Epithelial cell of esophagus (primary cell): ENCODE measurements around the gene GIMAP7.
"Not testable (repeated sequence)": the region's sequence is repeated elsewhere in the genome, so short reads cannot be mapped to it uniquely, and the experiment has no call there.

Experiments
- DNase-seq: peaks from one replicate; pipeline ENCODE4 v3.0.0; 2010; ENCODE audit warnings: low read depth
- H3K4me3 ChIP-seq: 2 replicates; pipeline ENCODE4 v1.5.1; 2011; ENCODE audit warnings: mild to moderate bottlenecking, low read length, control low read depth
- CTCF ChIP-seq: IDR thresholded peaks from 2 replicates; pipeline ENCODE4 v1.5.1; 2011; ENCODE audit warnings: low read depth, mild to moderate bottlenecking, low read length, control low read depth, inconsistent platforms; ENCODE audit not compliant: insufficient read depth; ENCODE audit errors: missing control alignments

Gene GIMAP7

GRCh38 chr7:150487625-150488024, 27.0 kb upstream of the GIMAP7 start:
- no peak for DNase-seq
- TF ChIP-seq CTCF = no peak
- no peak overlapping the region for H3K4me3 ChIP-seq

- no peak for TF ChIP-seq CTCF
- no peak overlapping the region for H3K4me3 ChIP-seq
- no peak for DNase-seq
Observed at GRCh38 chr7:150489782-150490181, 24.9 kb upstream of the GIMAP7 start.

GRCh38 chr7:150493442-150493841, 21.2 kb upstream of the GIMAP7 start:
- not testable (repeated sequence) for DNase-seq, H3K4me3 ChIP-seq

GRCh38 chr7:150502519-150502918, 12.2 kb upstream of the GIMAP7 start:
- no peak overlapping the region for H3K4me3 ChIP-seq
- DNase-seq = no peak
- no peak for TF ChIP-seq CTCF

- DNase-seq = no peak
- no peak overlapping the region for H3K4me3 ChIP-seq
- no peak for TF ChIP-seq CTCF
Observed at GRCh38 chr7:150503155-150503554, 11.5 kb upstream of the GIMAP7 start.

GRCh38 chr7:150503581-150503980, 11.1 kb upstream of the GIMAP7 start:
- H3K4me3 ChIP-seq = no peak overlapping the region
- DNase-seq = no peak
- TF ChIP-seq CTCF = no peak

GRCh38 chr7:150507947-150508602, 6.6 kb upstream of the GIMAP7 start:
- no peak for DNase-seq
- no peak for TF ChIP-seq CTCF

GRCh38 chr7:150511048-150511447, 3.6 kb upstream of the GIMAP7 start:
- DNase-seq = no peak
- no peak overlapping the region for H3K4me3 ChIP-seq
- no peak for TF ChIP-seq CTCF

More at GRCh38 chr7:150507947-150508602, 6.6 kb upstream of the GIMAP7 start:
- H3K4me3 ChIP-seq = no peak overlapping the region
